Tibial nerve (tissue), 4 donors: ENCODE data around the gene WDSUB1. TPM values are rescaled to one million over a fixed set of nuclear protein-coding genes. Genes with fewer than 3 reads are reported as not detected.

Experiments
- DNase-seq, 2 donors: peaks; one replicate each; pipeline ENCODE4 v3.0.0-alpha.2; 2019; ENCODE audit warnings: low spot score in 2 of 2
- H3K27ac ChIP-seq, 4 donors: fragments of 200-600 bp; sonication (generic) in 3 of 4; one replicate each; pipeline ENCODE4 v1.5.1; 2017 to 2019; ENCODE audit warnings: mild to moderate bottlenecking in 1 of 4
- H3K27me3 ChIP-seq, 2 donors: fragments of 200-600 bp; sonication (generic) in 1 of 2; one replicate each; pipeline versions ENCODE4 v1.5.1 to v1.6.0; 2017 to 2019
- H3K36me3 ChIP-seq, 3 donors: fragments of 200-600 bp; sonication (generic); one replicate each; pipeline ENCODE4 v1.5.1; 2018 to 2019
- H3K4me1 ChIP-seq, 4 donors: fragments of 200-600 bp; sonication (generic) in 3 of 4; one replicate each; pipeline ENCODE4 v1.5.1; 2017 to 2019
- H3K4me3 ChIP-seq, 4 donors: fragments of 200-600 bp; sonication (generic) in 3 of 4; one replicate each; pipeline ENCODE4 v1.5.1; 2017 to 2019; ENCODE audit warnings: mild to moderate bottlenecking in 1 of 4, moderate library complexity in 1 of 4
- H3K9me3 ChIP-seq, 4 donors: fragments of 200-600 bp; sonication (generic) in 3 of 4; one replicate each; pipeline ENCODE4 v1.5.1; 2017 to 2019
- EP300 ChIP-seq, 2 donors: sonication (generic); formaldehyde crosslinking; IDR thresholded peaks; one replicate each; pipeline ENCODE4 v1.6.1; 2017; ENCODE audit warnings: antibody characterized with exemption in 2 of 2, mild to moderate bottlenecking in 1 of 2
- POLR2A ChIP-seq, 2 donors: fragments of 450-650 bp; IDR thresholded peaks; one replicate each; pipeline ENCODE4 v1.6.1; 2017; ENCODE audit warnings: antibody characterized with exemption in 2 of 2, mild to moderate bottlenecking in 2 of 2, moderate library complexity in 2 of 2
- WGBS, 2 donors: methylation state at CpG; one replicate each; pipeline ENCODE4 v1.1.5; 2018; 5-methylcytosine and 5-hydroxymethylcytosine counted together
- total RNA-seq, 4 donors: library from RNA; depleted of rRNA; stranded (reverse); fragments of >200 nt; gene quantifications; one replicate each; pipeline ENCODE4 v1.1.0, GENCODE V29; 2016
- TF ChIP-seq, protein P1 (sequence below), 5 experiments: fragments of 200-600 bp in 3 of 5; fragments of 450-650 bp in 2 of 5; sonication (generic) in 3 of 5; IDR thresholded peaks; one replicate each; pipeline ENCODE4 v1.5.1; 2016 to 2019; ENCODE audit warnings: antibody characterized with exemption in 5 of 5, mild to moderate bottlenecking in 3 of 5, moderate library complexity in 2 of 5

Gene WDSUB1
- total RNA-seq, 4 donors from 2014 or later = 4.3 to 7.0 (median 6.1) TPM

DNA sequence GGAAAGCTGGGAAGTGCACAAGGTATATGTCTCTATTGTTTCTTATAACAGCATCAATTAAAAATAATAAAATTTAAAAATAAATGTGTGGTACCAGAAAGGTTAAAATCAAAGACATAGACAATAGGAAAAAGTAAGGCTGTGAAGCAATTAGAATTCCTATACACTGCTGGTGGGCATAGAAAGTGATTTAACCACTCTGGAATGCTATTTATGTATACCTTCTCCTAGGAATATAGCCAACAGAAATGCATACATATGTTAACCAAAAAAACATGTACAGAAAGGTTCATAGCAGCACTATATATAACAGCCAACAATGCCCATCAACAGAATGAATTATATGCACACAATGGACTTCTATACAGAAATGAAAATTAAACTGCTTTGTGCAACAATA is 43.0 kb downstream of the WDSUB1 start:
- Histone ChIP-seq H3K27me3 (no peaks in the 10 kb centered on the region), H3K27ac (no peak overlapping the region), H3K4me3 (no peak overlapping the region), H3K36me3 (peaks cover 0 to 92% (median 5%) of the 10 kb centered on the region in 3 donors), H3K9me3 (peaks cover 0 to 25% (median 2%) of the 10 kb centered on the region in 4 donors), H3K4me1 (no peaks in the 10 kb centered on the region)
- no peak for DNase-seq
- no peak for TF ChIP-seq EP300 (IDR thresholded peaks at IDR 0.05)
- no peak for TF ChIP-seq POLR2A (IDR thresholded peaks at IDR 0.05)
- TF ChIP-seq, protein P1, sequence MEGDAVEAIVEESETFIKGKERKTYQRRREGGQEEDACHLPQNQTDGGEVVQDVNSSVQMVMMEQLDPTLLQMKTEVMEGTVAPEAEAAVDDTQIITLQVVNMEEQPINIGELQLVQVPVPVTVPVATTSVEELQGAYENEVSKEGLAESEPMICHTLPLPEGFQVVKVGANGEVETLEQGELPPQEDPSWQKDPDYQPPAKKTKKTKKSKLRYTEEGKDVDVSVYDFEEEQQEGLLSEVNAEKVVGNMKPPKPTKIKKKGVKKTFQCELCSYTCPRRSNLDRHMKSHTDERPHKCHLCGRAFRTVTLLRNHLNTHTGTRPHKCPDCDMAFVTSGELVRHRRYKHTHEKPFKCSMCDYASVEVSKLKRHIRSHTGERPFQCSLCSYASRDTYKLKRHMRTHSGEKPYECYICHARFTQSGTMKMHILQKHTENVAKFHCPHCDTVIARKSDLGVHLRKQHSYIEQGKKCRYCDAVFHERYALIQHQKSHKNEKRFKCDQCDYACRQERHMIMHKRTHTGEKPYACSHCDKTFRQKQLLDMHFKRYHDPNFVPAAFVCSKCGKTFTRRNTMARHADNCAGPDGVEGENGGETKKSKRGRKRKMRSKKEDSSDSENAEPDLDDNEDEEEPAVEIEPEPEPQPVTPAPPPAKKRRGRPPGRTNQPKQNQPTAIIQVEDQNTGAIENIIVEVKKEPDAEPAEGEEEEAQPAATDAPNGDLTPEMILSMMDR (IDR thresholded peaks at IDR 0.05) = no peak

- Histone ChIP-seq H3K9me3 (no peaks in the 10 kb centered on the region), H3K27ac (no peak overlapping the region), H3K4me3 (no peak overlapping the region), H3K36me3 (peaks cover 0 to 76% (median 4%) of the 10 kb centered on the region in 3 donors), H3K4me1 (no peaks in the 10 kb centered on the region), H3K27me3 (no peaks in the 10 kb centered on the region)
- no peak for DNase-seq
- TF ChIP-seq, protein P1 (IDR thresholded peaks at IDR 0.05) = no peak
- TF ChIP-seq EP300 (IDR thresholded peaks at IDR 0.05) (no peak), POLR2A (IDR thresholded peaks at IDR 0.05) (no peak)
- 88 to 92% methylated on average over 6 of the region's 6 CpGs for WGBS, 2 donors
Measured at GRCh38 chr2:159234868-159235267, 51.6 kb downstream of the WDSUB1 start.

DNA sequence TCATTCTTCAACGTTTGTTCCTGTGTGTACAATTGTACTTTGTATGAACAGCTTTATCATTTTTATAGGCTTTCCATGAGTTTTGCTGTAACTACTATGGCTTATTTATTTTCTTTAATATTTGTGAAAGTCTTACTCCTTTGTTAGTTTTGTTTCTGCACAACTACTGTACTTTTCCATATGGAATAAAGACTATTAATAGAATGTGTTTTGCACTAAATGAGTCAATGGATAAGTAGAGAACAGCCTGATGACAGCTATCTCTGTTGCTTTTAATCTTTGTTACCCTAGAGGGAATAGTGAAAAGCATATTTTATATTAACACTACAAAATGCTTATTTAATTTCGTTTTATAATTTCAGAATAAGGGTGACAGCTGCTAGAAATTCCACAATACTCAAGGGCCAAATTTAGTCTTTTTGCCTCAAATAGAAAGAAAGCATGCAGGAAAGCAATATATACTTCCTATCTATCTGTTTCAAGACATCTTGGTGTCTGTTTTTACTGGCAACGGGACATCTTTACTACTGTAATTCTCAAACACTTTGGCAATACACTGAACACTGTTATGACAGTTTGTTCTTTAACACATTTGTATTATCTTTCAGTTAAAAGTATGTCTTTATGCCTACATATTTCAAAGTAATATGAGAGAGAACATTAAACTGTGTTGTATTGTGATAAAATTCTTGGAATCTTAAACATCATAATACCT is 53.9 kb downstream of the WDSUB1 start:
- H3K36me3 ChIP-seq = peaks cover 0 to 76% (median 4%) of the 10 kb centered on the region in 3 donors
- WGBS, 2 donors = 25 to 29% methylated on average over 3 of the region's 3 CpGs
- TF ChIP-seq EP300 (IDR thresholded peaks at IDR 0.05) (no peak), POLR2A (IDR thresholded peaks at IDR 0.05) (no peak)
- TF ChIP-seq, protein P1 (IDR thresholded peaks at IDR 0.05) = no peak

DNA sequence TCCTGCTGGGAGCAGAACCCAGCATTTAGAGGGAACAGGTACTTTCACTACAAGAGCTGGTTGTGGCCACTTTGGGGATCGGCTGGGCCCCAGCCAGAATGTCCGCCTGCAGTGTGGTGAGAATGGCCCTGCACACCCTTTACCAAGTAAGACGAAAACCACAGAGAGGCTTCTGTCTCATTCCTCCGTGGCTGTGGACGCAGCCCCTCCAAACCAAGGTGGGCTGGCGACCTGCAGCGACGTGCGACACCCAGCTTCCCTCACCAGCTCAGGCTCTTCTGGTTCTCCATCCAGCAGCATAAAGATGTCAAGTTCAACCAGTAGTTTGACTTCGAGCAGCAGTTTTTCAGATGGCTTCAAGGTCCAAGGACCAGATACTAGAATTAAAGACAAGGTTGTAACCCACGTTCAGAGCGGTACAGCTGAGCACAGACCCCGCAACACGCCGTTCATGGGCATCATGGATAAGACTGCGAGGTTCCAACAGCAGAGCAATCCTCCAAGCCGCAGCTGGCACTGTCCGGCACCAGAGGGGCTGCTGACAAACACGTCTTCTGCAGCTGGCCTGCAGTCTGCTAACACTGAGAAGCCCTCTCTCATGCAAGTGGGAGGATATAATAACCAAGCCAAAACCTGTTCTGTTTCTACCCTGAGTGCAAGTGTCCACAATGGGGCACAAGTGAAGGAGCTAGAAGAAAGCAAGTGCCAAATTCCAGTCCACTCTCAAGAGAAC is 56.2 kb downstream of the WDSUB1 start:
- Histone ChIP-seq H3K4me3 (no peak overlapping the region), H3K27ac (no peak overlapping the region), H3K9me3 (no peaks in the 10 kb centered on the region), H3K36me3 (peaks cover 0 to 76% (median 0%) of the 10 kb centered on the region in 3 donors), H3K4me1 (no peaks in the 10 kb centered on the region), H3K27me3 (no peaks in the 10 kb centered on the region)
- TF ChIP-seq, protein P1 (IDR thresholded peaks at IDR 0.05) = no peak
- TF ChIP-seq EP300 (IDR thresholded peaks at IDR 0.05) = no peak
- TF ChIP-seq POLR2A (IDR thresholded peaks at IDR 0.05) = no peak
- DNase-seq = no peak
- 93 to 94% methylated on average over 12 to 19 of the region's 19 CpGs for WGBS, 2 donors

More for the DNA sequence above, 53.9 kb downstream of the WDSUB1 start:
- no peak for DNase-seq
- Histone ChIP-seq H3K27me3 (no peaks in the 10 kb centered on the region), H3K4me1 (no peaks in the 10 kb centered on the region), H3K9me3 (no peaks in the 10 kb centered on the region), H3K27ac (no peak overlapping the region), H3K4me3 (no peak overlapping the region)
